HL-60 (cell line): ENCODE results near the gene PHYHIPL.

ENCODE experiments used
- GABPA ChIP-seq: IDR thresholded peaks from 2 replicates; pipeline ENCODE4 v1.6.1; 2012; ENCODE audit warnings: low read depth
- POLR2AphosphoS5 ChIP-seq: IDR thresholded peaks from 2 replicates; pipeline ENCODE4 v1.6.1; 2012; ENCODE audit warnings: low read depth
- SPI1 ChIP-seq: IDR thresholded peaks from 2 replicates; pipeline ENCODE4 v1.6.1; 2012; ENCODE audit warnings: low read depth, mild to moderate bottlenecking, borderline replicate concordance
- TF ChIP-seq, protein P1 (sequence below): IDR thresholded peaks from one replicate; pipeline ENCODE4 v1.5.1; 2011; ENCODE audit warnings: low read length, control low read depth, inconsistent platforms; ENCODE audit not compliant: insufficient read depth
- TF ChIP-seq, protein P2 (sequence below): IDR thresholded peaks from 2 replicates; pipeline ENCODE4 v1.6.1; 2012; ENCODE audit warnings: low read depth; ENCODE audit not compliant: insufficient replicate concordance

DNA sequence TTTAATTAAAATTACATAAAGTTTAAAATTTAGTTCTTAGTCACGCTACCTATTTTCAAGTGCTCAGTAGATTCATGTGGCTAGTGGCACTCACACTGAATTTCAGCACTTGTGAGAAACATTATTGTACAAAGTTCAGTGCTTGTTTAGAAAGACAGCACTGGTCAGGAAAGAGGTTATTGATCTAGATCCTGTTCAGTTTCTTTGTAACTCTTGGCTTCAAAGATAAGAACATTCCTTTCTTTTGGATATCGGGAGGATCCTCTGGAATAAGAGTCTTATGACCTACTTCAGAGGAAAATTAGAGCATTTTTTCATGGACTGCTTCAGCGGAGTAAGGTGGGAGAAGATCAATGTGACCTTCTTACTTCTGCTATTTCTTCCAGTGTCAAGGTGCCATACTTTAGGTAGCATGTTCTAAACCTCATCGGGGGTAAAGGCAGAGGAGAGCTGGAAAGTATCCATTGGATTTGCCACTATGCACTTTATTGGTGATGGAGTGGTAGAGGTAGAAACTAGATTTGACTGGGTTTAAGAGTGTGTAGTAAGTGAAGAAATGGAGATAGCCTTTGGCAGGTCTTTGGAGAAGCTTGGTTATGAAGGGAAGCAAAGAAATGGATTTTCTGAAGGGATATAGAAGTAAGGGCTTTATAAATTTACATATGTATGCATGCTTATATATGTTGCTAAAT lies 39.9 kb downstream of the PHYHIPL start:
- TF ChIP-seq, protein P1, sequence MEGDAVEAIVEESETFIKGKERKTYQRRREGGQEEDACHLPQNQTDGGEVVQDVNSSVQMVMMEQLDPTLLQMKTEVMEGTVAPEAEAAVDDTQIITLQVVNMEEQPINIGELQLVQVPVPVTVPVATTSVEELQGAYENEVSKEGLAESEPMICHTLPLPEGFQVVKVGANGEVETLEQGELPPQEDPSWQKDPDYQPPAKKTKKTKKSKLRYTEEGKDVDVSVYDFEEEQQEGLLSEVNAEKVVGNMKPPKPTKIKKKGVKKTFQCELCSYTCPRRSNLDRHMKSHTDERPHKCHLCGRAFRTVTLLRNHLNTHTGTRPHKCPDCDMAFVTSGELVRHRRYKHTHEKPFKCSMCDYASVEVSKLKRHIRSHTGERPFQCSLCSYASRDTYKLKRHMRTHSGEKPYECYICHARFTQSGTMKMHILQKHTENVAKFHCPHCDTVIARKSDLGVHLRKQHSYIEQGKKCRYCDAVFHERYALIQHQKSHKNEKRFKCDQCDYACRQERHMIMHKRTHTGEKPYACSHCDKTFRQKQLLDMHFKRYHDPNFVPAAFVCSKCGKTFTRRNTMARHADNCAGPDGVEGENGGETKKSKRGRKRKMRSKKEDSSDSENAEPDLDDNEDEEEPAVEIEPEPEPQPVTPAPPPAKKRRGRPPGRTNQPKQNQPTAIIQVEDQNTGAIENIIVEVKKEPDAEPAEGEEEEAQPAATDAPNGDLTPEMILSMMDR: no peak
- no peak for TF ChIP-seq POLR2AphosphoS5
- TF ChIP-seq, protein P2, sequence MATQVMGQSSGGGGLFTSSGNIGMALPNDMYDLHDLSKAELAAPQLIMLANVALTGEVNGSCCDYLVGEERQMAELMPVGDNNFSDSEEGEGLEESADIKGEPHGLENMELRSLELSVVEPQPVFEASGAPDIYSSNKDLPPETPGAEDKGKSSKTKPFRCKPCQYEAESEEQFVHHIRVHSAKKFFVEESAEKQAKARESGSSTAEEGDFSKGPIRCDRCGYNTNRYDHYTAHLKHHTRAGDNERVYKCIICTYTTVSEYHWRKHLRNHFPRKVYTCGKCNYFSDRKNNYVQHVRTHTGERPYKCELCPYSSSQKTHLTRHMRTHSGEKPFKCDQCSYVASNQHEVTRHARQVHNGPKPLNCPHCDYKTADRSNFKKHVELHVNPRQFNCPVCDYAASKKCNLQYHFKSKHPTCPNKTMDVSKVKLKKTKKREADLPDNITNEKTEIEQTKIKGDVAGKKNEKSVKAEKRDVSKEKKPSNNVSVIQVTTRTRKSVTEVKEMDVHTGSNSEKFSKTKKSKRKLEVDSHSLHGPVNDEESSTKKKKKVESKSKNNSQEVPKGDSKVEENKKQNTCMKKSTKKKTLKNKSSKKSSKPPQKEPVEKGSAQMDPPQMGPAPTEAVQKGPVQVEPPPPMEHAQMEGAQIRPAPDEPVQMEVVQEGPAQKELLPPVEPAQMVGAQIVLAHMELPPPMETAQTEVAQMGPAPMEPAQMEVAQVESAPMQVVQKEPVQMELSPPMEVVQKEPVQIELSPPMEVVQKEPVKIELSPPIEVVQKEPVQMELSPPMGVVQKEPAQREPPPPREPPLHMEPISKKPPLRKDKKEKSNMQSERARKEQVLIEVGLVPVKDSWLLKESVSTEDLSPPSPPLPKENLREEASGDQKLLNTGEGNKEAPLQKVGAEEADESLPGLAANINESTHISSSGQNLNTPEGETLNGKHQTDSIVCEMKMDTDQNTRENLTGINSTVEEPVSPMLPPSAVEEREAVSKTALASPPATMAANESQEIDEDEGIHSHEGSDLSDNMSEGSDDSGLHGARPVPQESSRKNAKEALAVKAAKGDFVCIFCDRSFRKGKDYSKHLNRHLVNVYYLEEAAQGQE: no peak
- no peak for TF ChIP-seq SPI1
- TF ChIP-seq GABPA: no peak
